CD4-positive, alpha-beta T cell treated with Interleukin-17A for 4 hours (primary cell): Measurements from ENCODE around the gene ETV7.

Source experiments
- DNase-seq: peaks from one replicate; pipeline ENCODE4 v3.0.0-alpha.2; 2020; ENCODE audit warnings: mixed read lengths

ETV7 gene

DNA sequence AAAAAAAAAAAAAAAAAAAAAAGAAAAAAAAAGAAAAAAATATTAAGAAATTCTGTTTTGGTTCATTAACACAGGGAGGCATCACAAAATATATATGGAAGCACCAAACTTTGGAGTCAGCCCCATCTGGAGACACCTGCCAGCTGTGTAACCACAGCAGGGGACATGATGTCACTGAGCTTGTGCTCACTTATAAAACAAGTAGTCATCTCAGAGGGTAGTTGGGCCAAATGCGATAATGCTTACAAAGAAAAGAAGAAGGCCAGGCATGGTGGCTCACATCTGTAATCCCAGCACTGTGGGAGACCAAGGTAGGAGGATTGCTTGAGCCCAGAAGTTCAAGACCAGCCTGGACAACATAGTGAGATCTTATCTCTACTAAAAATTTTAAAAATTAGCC lies 49.7 kb downstream of the ETV7 start:
- DNase-seq, result no peak

DNA sequence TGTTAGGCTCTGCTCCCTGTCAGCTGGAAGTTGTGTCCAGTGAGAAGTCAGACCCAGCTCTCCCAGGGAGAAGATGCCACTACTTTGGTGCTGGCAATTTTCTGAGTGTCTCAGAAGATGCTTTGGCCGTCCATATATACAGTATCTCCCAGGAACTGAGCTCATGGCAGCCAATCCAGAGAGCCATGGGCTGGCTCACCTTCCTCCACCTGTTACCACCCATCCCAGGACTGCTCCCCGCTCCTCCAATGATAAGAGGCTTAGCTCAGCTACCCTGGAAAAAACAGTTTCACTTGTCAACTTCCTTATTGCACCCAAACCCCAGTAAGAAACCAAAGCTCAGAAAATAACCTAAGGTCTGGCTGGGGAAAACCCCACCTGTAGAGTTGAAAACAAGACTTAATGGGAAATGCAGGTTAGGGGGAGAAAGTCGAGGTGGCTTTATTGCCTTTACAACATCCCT lies 50.7 kb downstream of the ETV7 start, which contains the start of gene BNIP5:
Gene BNIP5 (minus strand): TSS at position 110 of the 463 bp plus-strand sequence. CDS start 6,198 bp downstream, outside the sequence.
- DNase-seq, result no peak

DNA sequence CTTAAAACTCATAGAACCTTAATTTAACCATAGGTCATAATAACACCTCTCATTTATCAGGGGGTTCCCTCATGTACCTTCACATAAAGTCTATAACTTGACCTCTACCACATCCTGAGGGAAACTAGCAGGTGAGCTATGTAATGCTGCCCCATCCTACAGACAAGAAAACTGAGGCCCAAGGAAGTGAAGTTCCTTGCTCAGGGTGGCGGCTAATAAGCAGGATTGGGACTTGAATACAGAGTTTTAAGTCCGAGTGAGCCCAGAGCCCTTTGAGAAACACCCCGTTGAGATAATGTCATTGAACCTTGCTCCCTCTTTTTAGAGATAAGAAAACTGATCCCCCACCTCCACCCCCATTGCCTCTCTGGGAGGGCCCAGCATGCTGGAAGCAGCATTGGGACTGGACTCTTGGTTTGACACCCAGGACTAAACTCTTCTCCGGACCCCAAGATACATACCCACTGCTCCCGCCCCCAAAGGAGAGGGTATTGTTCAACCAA lies 51.2 kb downstream of the ETV7 start:
- no peak for DNase-seq

DNA sequence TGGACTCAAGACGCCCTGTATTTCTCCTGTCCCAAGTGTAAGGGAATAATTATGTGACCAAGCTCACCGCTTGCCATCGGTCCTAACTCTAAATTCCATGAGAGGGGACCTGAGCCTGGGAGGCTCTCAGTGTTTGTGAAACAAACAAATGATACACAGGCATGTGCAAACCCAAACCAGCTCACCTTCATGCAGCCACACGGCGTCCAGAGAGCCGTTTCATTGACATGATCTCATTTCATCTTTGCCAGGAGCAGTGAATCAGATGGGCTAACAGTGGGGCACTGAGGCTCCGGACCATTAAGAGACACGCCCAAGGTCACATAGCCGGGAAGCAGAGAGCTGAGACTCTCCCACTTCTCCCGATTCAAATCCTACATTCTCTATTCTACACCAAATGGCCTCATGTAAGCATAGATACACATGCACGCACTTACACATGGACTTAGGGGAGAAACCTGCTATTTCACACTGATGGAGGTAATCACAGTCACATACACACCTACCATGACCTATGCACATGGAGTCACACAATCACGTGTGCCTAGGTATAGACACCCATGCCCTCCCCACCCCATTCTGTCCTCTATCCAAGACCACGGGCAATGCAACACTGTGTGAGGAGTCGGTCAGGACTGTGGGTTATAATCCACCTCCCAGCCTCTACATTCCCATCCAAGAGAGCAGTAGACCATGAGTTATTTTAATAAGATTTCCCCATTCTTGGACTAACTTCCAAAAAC lies 51.8 kb downstream of the ETV7 start:
- DNase-seq, result no peak

DNA sequence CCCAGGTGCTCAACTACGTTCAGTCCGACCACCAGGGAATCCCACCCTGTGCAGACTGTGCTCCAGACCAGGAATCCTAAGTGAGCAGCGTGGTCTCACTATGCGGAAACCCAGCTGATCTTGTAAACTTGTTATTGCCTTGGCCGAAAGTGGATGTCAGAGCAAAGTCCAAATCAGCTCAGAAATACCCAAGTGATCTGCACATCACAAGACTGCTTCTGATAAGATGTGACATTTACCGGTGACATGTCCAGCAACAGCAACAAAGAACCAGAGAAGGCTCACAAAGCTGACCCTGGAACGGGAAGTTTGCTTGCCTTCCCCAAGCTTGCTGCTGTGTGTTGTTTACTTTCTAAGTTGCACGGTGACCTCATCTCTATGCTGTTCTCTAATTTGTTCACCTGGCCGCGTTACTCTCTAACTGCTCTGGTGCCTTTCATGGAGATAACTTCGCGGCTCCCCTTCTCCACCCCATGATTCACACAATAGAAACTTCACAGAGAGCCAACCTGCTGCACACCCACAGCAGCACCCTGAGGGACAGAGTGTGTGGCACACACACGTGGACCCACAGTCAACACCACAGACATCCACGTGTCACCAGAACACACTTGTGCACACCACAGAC lies 52.5 kb downstream of the ETV7 start:
- no peak for DNase-seq

DNA sequence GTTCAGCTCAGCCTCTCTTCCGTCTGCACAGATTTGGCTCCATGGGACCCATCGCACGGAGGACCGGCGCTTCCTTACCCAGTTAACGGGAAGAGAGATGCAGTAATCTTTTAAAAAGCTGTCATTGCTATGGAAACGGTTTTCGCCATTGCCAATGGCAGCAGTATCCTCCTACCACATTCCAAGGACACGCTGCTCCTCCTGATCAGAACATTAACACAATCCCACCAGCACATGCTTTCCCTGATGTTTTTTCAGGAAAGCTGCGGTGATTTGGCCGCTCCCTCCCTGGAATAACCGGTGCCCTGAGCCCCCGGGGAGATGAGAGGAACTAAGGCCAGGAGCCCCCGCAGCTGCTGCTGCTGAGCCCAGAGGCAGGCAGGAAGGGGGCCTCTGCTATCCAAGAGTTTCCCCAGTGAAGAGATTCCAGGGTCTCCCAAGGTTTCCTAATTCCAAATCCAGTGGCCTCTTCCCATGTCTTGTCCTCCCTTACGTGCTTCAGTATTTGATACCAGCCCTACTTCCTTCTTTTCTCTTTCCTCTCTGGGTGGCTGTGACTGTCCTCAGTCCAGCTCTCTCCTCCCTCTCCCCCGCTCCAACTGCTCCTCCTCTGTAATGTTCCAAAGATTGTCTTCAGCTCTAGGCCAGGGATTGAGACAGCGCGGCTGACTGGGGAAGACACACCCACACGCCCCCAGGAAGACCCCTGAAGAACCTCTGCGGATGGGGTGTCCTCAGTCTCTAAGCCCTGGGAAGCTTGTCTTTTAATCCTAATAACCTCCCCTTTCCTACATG lies 53.3 kb downstream of the ETV7 start:
- no peak for DNase-seq

DNA sequence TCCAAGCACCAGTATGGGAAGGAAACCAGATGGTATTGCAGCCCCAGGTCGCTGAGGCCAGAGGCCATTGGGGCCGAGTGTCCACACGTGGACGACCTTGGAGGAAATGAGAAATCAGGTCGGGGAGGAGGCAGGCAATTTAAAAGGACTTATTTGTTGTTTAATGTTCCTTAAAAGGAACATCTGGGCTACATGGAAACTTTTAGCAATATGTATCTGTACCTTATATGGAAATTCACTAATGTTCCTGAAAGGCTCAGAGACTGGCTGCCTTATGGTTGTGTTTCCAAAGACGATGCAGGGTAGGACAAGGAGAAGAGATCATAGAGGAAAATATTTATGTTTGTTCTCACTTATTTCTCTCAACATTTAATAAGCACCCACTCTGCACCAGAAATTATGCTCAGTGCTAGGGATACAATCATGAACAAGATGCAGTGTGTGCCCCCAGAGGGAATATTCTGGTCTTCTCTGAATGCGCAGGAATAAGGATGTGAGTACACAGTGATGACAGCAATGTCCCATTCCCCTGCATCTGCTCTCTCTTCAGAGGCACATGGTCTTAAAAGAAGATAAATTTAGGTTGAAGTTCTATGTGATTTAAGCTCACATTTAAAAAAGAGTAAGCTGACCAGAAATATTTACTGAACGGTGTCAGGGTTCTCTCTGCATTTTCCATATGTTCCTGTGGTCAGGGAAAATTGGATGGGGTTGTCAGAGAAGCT lies 54.1 kb downstream of the ETV7 start:
- DNase-seq, result no peak

DNA sequence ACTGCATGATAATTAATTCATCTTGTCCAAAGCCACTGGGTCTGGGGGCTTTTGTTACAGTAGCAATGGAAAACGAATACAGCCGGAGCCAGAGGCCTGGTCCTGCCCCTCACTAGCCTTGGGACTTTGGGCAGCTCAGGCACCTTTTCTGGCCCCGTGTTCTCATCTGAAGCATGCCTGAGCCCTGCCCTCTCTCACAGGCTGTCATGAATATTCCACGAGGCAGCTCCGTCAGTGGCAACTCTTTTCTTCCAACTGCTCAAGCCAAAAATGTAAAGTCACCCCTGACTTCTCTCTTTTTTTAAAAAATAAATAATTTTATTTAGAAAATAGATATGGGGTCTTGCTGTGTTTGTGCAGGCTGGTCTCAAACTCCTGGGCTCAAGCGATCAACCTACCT lies 56.1 kb downstream of the ETV7 start:
- DNase-seq, result no peak

DNA sequence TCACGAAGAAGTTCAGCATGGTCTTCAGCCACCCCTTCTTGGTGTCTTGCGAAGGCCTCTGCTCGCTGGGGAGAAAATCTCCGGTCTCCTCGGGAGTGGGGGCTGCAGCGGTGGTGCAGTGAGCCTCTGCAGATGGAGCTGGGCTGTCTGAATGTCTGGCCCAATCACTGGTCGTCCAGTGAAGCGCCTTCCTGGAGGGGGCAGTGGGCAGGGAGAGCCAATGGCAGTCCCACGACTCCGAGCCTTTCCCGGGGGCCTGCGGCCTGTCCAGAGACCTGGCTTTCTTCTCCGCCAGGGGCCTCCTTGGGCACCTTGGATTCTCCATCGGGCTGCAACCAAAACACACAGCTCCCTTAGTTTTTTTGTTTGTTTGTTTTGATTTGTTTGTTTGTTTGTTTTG lies 57.1 kb downstream of the ETV7 start:
- no peak for DNase-seq

DNA sequence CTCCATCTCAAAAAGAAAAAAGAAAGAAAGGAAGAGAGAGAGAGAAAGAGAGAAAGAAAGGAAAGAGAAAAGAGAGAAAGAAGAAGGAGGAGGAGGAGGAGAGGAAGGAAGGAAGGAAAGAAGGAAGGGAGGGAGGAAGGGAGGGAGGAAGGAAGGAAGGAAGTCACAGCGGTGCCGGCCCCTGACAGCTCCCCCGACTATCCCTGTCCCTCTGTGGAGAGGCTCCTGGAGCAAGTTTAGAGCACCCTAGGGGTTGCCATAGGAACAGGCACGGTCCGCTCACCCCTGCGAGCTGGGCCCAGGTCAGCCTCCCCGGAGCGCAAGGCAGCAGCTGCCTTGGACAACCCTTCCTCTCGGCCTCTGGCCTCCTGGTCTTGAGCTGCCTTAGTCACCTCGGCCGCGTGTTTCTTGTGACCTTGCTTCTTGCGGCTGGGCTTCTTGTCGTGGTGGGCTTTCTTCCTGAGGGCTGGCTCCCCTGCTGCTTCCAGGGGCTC lies 57.6 kb downstream of the ETV7 start:
- no peak for DNase-seq

DNA sequence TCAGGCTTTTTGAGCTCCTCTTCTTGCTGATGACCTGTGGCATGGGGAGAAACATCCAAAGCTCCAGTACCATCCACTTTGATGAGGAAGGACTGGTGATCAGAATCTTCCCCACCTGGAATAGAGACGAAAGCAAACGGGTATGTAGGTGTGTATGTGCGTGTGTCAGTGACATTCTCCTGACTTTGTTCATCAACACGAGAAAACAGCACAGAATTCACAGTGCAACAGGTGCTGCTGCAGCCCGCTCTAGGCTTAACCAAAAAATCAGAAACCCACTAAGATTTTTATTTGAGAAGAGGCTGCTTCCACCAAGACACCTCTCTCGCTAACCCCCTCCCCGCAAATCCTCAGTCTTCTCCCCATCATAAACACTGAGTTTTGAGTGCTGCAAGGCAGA lies 58.9 kb downstream of the ETV7 start:
- no peak for DNase-seq

DNA sequence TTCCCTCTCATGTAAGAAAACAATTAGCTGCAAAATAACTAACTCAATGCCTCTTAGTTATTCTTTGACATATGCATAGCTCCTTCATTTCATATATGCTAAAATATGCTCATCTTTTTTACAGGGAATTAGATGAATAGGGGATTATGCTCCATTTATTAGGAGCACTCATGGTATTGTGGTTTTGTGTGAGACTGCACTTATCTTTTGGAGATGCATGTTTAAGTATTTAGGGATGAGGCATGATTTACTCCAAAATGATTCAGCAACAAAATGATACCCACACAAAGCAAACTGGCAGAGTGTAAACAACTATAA lies 59.6 kb downstream of the ETV7 start:
- no peak for DNase-seq

DNA sequence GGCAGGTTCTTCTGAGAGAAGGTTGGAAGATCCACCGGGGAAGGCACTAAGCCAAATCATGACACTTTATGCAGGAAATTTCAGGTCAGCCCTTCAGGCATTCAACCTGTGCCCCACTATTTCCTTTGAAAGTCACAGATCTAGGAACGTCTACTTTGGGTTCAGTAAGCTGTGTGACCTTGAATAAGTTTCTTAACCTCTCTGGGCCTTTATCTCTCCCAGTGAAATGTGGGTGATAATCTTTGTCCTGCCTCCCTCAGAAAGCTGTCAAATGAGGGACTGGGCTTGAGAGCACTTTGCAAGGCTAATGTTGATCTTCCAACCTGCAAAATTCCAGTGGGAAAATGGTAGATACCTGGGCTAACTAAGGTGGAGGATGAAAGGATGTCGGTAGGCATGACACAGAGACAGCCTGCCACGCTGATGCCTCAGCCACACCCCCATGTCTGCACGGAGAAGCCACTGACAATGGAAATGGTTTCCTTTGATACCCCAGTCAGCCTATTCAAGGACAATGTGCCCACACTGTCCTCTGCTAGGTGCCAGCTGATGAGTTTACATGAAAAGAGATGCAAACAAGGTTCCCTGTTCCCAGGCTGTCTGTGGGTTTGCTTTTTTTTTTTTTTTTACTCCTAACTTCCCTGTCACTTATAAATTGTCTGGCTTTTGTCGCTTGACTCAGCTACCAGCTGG lies 60.1 kb downstream of the ETV7 start:
- DNase-seq, result no peak

DNA sequence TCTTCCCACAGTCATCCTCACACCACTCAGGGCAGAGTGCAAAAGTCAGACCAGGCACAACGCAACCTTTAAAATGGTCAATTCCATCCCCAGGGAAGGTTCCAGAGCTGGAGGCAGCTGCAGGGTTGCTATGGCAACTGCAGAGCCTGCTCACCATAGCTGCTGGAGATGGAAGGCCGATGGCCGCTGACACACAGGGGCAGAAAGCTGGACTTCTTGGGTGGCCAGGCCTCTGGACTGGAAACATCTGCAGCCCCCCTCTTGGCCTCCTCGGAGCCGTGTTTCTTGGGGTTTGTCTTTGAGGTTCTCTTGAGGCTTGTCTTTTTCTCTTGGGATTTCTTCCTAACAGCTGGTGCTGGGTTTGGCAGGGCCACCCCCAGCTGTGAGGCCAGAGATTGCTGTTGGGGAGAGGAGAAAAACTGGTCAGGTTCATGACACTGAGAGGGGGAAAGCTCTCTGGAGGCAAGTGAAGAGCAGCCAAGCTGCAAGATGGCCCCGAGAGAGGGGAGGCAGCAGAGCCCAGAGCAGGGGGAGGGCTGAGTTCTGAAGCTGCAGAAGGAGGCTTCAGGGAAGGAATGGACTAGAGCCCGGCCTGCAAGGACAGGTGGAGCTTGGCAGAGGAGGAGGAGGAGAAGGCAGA lies 61.0 kb downstream of the ETV7 start:
- DNase-seq, result no peak

DNA sequence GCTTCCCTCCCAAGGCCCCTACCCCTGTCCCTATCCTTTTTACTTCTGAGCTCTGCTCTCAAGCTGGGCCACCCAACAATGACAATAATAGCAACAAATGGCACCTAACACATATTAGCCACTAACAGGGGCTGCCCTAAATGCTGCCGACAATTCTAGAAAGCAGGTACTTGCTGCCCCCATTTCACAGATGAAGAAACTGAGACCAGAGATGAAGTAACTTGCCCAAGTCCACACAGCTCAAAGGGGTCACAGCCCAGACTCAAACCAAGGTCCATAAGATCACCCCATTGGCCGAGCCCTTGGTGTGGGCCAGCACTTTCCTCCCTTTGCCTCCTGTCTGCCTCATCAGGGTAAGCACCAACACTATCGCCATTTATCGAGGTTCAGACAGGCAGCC lies 62.8 kb downstream of the ETV7 start:
- DNase-seq, result no peak

DNA sequence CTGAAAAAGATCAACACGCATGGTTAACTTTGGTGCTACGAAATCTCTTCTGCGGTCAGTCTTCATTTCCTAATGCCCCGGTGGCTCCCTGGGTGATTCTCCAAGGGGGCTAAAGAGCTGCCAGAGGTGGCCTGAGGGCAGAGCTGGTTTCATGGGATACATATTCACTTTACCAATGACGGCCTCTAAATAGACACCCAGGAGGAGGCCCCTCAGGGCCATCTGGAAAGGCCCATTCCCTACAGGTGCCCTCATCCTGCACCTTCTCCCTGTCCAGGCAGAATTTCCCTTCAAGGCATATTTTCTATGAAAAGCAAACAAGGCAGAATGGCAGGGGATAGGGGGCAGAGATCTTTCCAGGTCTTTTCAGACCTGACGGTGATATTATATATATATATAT lies 63.3 kb downstream of the ETV7 start:
- no peak for DNase-seq

DNA sequence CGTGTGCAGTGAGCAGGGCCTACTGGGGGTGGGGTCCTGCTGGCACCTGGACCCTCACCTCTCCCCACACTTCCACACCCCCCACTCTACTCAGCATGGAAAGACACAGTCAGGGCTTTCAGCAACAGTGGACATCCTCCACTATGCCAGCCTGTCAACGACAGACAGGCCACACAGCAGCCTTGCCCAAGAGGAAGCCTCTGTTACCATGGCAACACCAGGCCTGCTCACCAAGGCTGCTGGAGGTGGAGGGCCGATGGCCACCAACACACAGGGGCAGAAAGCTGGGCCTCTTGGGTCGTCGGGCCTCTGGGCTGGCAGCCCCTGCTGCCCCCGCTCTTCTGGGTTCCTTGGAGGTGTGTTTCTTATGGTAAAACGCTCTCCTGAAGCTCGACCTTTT lies 64.4 kb downstream of the ETV7 start:
- DNase-seq, result no peak

DNA sequence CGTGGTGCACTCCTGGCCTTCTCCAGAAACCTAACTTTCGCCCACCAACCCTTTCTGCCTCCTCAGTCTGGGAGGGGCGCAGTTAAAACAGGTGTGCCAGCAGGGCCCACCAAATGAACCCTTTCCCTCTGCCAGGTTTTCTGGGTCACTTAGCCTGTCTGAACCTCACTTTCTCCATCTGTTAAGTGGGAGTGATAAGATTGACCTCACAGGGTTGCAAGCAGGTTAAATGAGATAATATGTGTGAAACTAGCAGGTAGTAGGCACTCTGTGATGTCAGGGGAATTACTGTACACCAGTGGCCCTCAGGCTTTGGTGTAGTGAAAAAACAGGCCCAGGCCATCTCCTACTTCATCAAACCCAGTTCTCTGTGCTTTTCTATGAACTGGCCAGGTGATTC lies 64.9 kb downstream of the ETV7 start:
- no peak for DNase-seq

DNA sequence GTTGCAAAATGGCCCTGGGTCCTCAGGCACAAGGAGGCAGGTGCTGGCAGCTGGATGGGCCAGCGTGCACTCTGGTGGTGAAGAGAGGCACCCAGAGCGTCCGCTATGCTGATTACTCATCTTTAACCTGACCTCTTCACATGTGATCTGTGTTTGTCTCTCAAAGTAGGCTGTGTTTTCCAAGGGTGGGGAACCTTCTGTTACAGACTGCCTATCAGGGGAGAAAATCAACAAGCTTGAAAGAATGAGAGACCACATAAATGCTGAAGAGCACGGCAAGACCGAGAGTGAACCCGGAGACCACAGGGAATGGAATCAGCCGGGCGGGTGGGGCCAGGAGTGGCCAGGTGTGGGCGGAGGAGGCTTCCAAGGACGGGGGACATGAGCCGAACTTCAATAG lies 67.0 kb downstream of the ETV7 start:
- no peak for DNase-seq

DNA sequence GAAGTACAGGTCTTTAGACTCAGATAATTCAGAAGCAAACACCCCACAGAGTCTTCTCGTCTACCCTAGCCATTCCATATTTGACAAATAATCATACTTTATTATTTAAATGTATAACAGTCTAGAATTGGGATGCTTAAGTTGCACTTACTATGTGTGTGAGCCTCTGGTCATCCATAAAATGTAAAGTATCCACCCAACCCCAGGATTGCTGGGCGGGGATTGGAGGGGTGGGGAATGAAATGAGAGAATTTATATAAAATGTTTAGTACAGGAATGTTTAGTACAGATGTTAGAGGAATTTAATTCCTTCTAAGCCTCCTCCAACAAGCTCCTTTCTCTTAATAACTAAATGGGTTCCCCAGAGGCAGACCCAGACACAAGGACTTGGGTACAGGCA lies 67.6 kb downstream of the ETV7 start:
- no peak for DNase-seq

DNA sequence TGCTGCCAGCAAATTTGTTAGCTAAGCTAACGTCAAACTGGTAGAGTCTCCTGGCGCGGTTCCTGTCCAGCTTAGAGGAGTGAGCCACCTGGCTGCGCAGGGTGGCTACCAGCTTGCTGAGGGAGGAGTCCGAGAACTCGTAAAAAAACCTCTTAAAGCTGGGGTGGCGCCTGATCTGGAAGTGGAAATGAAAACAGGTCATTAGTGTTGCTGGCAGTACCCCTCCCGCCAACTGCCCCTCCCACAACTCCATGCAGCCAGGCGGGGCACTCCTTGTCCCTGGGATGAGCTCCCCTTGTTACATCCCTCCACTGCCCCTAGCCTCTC lies 68.1 kb downstream of the ETV7 start:
- DNase-seq, result no peak
